GM21825 (cell line): Measurements from ENCODE around the gene TWF2.
A peak's percentile ranks its signal among the peaks of the same experiment; 100 is the strongest.

Experiments
- ATAC-seq: cut with Tn5 transposase; IDR thresholded peaks from one replicate; pipeline ENCODE4 v1.9.1; 2021; ENCODE audit warnings: mild to moderate bottlenecking, moderate library complexity; ENCODE audit not compliant: unreplicated experiment

The TWF2 gene

GRCh38 chr3:52238193-52238760 is 681 bp downstream of the TWF2 start:
- ATAC-seq: peak; percentile 7

- ATAC-seq: no peak
These were observed 1.2 kb downstream of the TWF2 start for GRCh38 chr3:52237657-52238172.

DNA sequence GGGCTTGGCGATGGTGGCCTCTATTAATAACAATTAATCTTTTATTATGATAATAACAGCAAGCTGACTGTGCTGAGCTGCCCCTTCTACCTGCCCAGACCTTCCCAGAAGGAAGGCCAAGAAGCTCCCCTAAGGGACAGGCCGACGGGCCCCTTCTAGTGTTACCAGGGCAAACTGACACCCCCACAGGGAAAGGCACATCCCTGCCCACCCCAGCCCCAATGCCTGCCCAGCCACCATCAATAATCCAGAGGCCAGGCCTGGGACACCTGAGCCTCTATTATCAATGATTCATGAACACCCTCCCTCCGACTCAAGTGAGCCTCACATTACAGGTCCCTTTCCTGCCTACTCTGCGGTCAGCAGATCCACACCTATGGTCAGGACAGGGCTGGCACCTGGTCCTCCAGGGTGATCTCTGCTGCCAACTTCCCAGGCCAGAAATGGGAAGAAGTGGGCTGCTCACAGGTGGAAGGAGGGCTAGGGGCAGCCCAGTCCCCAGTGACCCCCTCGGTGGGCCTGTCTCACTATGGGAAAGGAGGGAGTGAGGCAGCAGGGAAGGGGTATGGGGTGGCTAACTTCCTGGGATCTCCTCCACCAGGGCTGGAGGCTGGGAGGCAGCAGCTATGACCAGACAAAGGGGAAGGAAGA is 1.8 kb downstream of the TWF2 start:
- no peak for ATAC-seq

DNA sequence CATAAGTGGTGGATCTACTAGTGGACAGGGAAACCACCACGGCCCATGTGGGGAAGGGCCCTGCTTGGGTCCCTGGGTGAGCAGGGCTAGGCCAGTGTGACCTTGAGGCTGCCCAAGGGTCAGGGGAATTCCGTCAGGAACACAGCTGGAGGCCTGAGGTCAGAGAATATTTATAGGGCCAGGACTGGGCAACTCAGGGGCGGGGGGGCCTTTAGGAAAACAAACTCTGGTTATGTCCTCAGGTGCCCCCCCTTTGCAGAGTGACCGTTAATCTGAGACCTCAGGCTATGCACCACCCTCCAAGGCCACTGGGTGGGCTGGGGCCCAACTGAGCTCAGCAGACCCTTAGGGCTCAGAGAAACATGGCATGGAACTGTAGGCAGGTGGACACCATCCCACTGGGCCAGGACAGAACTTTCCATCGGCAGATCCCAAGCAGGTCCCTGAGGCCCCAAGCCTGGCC is 2.5 kb downstream of the TWF2 start:
- no peak for ATAC-seq

- no peak for ATAC-seq
These were observed 4.2 kb downstream of the TWF2 start for GRCh38 chr3:52234516-52235447.

- ATAC-seq: no peak
These were observed 5.0 kb downstream of the TWF2 start for GRCh38 chr3:52233968-52234367.

DNA sequence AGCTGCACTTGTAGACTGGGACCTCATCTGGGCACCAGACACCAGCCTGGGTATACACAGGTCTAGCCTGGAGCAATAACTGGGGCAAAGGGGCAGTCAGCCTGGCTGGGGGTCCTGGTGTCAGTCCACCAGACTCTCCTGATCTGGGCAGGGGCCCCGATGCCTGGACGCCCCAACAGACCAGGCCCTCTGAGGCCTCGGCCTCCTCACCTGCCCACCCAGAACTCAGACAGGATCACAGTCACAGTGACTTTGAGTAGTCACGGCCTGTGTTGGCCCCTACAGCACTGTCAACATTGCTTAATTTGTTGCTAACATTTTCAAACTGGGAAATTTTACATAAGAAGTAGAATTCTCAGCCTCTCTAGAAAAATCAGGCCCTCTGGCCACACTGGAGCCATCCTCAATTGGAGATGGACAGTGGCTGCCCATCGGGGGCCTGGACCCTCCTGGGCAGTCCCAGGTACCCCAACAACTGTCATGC is 5.8 kb downstream of the TWF2 start:
- ATAC-seq: no peak

DNA sequence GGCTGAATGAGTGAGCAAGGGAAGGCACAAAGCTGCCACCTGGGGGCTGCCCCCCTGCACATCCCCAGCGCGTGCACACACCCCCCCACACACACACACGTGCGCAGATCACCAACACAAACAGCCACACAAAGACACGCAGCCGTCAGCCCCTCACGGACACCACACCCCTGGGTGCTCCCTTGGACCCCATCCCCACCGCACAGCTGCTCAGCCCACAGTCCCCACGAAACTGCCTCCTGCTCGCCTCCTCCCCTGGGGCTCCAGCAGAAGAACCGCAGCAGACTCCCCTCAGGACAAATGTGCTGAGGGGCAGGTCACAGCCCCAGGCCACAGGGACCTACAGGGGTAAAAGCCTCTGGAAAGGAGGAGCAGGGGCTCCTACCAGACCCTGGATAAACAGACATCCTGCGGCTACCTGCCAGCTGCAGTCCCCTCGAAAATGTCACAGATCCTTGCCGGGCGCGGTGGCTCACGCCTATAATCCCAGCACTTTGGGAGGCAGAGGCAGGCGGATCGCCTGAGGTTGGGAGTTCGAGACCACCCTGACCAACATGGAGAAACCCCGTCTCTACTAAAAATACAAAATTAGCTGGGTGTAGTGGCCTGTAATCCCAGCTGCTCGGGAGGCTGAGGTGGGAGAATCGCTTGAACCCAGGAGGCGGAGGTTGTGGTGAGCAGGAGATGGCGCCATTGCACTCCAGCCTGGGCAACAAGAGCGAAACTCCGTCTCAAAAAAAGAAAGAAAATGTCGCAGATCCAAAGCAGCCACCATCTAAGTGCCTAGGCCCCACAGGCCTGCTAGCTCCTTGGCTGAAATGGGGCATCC is 6.5 kb downstream of the TWF2 start:
- no peak for ATAC-seq

DNA sequence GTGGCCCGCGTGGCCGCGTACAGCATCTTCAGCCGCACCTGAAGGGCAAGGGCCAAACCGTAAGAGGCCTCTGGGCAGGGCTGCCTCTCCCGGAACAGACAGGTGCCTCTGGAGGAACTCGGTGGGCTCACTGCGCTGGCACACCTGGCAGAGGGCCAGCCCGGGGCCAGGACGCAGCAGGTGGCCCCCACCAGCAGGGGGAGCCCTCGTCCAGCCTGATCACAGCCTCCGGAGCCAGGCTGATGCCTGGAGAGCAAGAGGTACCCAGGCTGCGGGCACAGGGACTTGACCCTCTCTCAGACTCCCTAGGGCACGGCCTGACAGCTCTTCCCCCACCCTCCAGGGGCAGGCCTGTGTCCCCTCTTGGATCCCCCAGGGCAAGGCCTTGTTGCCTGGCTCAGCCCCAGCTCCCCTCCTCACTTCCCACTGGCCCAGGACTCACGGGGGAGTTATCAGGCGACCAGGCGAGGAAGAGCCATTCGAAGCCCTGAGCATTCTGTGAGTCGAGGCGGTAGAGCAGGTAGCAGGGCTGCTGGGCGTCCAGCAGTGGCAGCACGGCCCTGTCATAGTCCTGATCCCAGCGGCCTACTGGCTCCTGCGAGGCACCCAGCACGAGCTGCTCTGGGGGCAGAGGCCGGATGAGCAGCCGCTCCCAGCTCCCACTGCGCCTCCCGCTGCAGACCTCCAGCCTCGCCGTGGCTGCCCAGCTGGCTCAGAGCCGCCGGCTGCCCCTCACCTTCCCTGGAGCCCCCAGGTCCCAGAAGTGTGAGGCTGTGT is 7.3 kb downstream of the TWF2 start:
- no peak for ATAC-seq

GRCh38 chr3:52230889-52231499 is 8.0 kb downstream of the TWF2 start:
- ATAC-seq: no peak

DNA sequence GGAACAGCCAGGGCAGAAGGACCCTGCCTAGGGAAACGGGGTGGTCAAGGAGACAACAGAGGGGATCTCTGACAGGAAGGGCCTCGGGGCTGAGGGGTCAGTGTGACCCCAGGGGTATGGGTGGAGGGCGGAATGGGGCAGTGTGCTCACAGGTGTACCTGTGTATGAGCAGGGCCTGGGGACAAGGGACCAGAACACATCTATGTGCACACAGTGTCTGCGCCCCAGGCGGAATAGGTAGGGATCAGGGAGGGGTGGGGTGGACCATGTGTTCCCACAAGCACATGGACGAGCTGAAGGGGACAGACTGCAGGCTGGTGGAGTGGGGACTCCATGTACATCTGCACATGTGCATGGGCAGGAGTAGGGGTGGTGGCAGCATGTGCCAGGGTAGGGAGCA is 8.5 kb downstream of the TWF2 start:
- no peak for ATAC-seq

DNA sequence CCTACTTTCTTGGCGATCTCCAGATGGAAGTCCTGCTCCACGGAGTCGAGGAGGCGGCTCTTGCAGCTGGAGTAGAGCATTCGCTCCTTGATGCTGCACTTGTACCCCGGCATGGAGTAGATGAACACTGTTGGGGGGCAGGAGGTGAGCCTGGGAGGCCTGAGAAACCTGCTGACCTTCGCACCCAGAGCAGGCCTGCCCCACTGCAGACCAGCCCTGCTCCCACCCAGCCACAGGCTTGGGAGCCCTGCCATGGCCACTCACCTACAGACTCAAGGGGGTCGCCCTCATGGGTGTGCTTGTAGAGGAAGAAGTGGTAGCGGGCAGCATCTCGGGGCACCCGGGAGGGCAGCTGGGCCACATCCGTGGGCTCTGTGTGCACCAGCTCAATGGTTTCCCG is 9.3 kb downstream of the TWF2 start:
- no peak for ATAC-seq

- no peak for ATAC-seq
These were observed 10.1 kb downstream of the TWF2 start for GRCh38 chr3:52228751-52229291.

DNA sequence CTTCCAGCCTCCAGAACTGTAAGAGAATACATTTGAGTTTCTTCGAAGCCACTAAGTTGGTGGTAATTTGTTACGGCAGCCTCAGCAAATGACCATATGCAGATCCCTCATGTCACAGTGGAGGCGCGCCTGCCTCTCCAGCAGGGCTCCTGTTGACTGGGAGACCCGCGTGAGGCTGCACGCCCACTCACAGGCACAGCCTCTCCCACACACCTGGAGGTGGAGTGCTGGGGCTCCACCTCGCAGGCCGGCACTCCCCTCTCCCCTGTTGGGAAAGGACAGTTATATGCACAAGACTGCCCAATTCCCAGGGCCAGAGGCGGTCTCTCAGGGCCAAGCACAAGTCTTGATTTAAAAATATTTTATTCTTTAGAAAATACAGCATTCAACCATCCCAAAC is 10.7 kb downstream of the TWF2 start:
- no peak for ATAC-seq

DNA sequence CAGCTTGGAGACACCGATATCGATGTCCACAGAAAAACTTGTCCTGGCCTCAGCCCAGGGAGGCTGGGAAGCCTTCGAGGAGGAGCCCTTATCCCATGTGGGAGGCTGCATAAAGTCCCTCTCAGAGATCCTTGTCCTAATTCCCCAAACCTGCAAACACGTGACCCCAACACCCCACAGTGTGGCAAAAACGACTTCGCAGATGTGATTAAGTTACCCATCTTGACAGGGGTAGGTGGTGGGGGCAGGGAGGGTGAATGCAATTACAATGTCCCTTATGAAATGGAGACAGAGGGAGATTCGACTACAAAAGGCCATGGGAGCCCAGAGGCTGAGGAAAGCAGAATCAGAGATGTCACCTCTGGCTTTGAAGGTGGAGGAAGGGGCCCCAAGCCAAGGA is 11.2 kb downstream of the TWF2 start:
- no peak for ATAC-seq

- no peak for ATAC-seq
These were observed 11.8 kb downstream of the TWF2 start for GRCh38 chr3:52227117-52227516.

GRCh38 chr3:52226229-52226817 is 12.6 kb downstream of the TWF2 start:
- no peak for ATAC-seq

DNA sequence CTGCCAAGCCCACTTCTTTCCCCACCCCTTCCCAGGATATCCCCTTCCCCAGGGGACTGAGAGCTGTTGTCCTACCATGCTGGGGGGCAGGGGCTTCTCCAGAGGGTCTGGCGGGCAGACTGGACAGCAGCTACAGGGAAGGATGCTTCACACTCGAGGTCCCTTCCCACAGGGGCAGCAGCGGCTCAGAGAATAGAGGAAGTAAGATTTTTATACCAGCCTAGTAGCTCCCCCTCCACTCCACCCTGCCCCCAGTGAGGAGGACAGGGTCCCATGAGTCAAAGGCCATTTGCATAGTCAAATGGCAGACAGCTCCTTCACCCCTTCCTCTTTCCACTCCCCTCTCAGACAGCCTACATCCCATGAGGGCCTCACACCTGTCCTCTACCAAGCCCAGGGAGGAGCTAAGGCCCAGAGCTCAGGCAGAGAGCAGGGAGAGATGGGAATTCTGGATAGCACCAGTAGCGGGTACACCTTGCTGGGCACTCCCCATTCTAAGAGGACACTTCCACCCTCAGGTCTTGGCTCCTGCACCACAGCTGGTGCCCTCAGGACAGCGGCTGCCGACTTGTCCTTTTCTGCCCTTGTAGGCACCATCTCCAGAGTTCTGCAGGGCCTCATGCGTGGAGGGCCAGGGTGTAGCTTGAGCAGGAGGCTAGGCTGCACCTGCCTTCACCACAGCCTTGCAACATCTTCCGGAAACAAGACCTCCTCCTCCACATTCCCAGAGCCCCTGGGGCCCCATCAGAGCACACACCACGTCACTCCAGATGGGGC is 13.3 kb downstream of the TWF2 start, which contains the start of gene TLR9:
Gene TLR9 (minus strand): TSS at position 194 of the 777 bp plus-strand sequence. CDS start 116 bp downstream, at position 78.
- peak; percentile 72 for ATAC-seq
